ENCODE data around the gene CD27. TPM values are rescaled to one million over a fixed set of nuclear protein-coding genes. Genes with fewer than 3 reads are reported as not detected.

Gene CD27
- polyA plus RNA-seq, 1 of the 3 experiments (the other 2 are of a cell fraction), result not detected

DNA sequence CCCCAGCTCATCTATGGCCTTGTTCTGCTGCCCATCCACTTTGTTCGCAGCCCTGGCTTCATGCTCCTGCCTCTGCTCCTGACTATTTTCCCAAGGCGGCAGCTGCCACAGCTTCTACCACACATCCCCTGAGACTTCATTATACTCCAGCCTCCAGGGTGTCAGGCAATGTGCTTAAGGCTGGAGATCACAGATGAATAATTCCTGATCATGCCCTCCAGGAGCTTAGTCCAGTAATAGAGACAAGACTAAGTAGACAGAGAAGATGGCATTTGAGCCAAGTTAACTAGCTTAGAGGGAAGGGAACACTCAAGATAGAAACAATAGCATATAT is 14.2 kb downstream of the CD27 start:
- Histone ChIP-seq H4K20me1 (ENCODE audit: insufficient read depth) (no peaks in the 10 kb centered on the region), H3K4me1 (ENCODE audit: control insufficient read depth in 1 of 2, insufficient read depth in 2 of 2, low read depth in 1 of 2, low read length in 1 of 2) (no peaks in the 10 kb centered on the region), H2AFZ (ENCODE audit: low read depth) (no peak overlapping the region), H3F3A (replicated peaks; ENCODE audit: insufficient read depth) (peaks cover 14% of the 10 kb centered on the region), H3K27ac (ENCODE audit: low read depth in 2 of 2, low read length in 1 of 2) (no peak overlapping the region), H3K4me3 (ENCODE audit: low read depth in 2 of 2, low read length in 1 of 2) (no peak overlapping the region), H3K27me3 (ENCODE audit: insufficient read depth) (no peaks in the 10 kb centered on the region), H3K9ac (no peak overlapping the region), H3K36me3 (replicated peaks in 1 of 2; ENCODE audit: control insufficient read depth in 1 of 2, insufficient read depth in 2 of 2, low read length in 1 of 2) (peaks cover 28 to 52% of the 10 kb centered on the region in 2 experiments), H3K4me2 (no peak overlapping the region), H3K9me3 (no peaks in the 10 kb centered on the region), H3K79me2 (ENCODE audit: insufficient read depth) (no peaks in the 10 kb centered on the region), H3K9me2 (no peaks in the 10 kb centered on the region)
- POLR2A ChIA-PET, result no interaction called here
- no peak for DNase-seq
- CTCF ChIA-PET, result interaction anchor here (1.3 to 2.2 kb wide), 3 partner anchors 15 to 133 kb away, joined by 5 to 10 read pairs (median 6); no protein-coding TSS in a partner anchor
- TF ChIP-seq FOSL2 (IDR thresholded peaks at IDR 0.05; ENCODE audit: borderline replicate concordance, low read depth) (no peak), SMC3 (IDR thresholded peaks at IDR 0.05; ENCODE audit: low read depth, low read length) (no peak), FOXM1 (IDR thresholded peaks at IDR 0.05; ENCODE audit: low read depth) (no peak), JUND (IDR thresholded peaks at IDR 0.05) (no peak), EP300 (IDR thresholded peaks at IDR 0.05; ENCODE audit: borderline replicate concordance in 1 of 2, low read depth in 1 of 2, low read length in 1 of 2) (no peak)
- WGBS (ENCODE audit: low lambda C conversion rate), result 93% methylated on average over 2 of the region's 2 CpGs

DNA sequence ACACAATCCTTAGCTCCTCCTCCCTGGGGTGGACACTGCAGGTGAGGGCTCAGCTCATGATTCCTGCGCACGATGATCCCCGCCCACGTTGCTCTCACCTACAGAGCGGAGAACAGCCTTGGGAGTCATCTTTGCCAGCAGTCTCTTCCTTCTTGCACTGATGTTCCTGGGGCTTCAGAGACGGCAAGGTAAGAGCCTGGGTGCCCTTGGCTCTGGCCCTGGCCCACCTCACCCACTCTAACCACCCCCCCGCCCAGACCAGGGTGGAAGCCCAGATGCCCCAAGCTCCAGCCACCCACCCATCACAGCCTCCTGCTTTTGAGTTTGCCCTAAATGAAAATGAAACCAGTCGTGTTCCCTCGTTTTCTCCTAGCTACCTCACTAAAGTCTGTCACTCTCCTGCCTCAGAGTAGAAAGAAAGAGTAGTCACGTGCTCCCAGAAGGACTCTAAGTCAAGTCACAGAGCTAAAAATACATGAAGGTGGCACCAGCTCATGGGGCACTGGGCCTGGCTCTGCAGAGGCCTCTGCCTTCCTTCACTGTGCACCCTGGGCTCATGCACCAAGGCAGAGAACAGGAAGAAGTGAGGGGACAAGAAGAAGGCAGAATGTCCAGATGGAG is 16.1 kb downstream of the CD27 start:
- Histone ChIP-seq H3K9me2 (no peaks in the 10 kb centered on the region), H3K4me2 (no peak overlapping the region), H3K27me3 (ENCODE audit: insufficient read depth) (no peaks in the 10 kb centered on the region), H3K9ac (no peak overlapping the region), H3K27ac (ENCODE audit: low read depth in 2 of 2, low read length in 1 of 2) (no peak overlapping the region), H3K4me1 (ENCODE audit: control insufficient read depth in 1 of 2, insufficient read depth in 2 of 2, low read depth in 1 of 2, low read length in 1 of 2) (no peaks in the 10 kb centered on the region), H3F3A (replicated peaks; ENCODE audit: insufficient read depth) (peaks cover 4% of the 10 kb centered on the region), H3K4me3 (ENCODE audit: low read depth in 2 of 2, low read length in 1 of 2) (no peak overlapping the region), H2AFZ (ENCODE audit: low read depth) (no peak overlapping the region), H3K79me2 (ENCODE audit: insufficient read depth) (no peaks in the 10 kb centered on the region), H3K9me3 (no peaks in the 10 kb centered on the region), H4K20me1 (ENCODE audit: insufficient read depth) (no peaks in the 10 kb centered on the region), H3K36me3 (replicated peaks in 1 of 2; ENCODE audit: control insufficient read depth in 1 of 2, insufficient read depth in 2 of 2, low read length in 1 of 2) (peaks cover 41 to 63% of the 10 kb centered on the region in 2 experiments)
- 89% methylated on average over 10 of the region's 10 CpGs for WGBS (ENCODE audit: low lambda C conversion rate)
- no peak for DNase-seq
- no peak for TF ChIP-seq NFIC (IDR thresholded peaks at IDR 0.05; ENCODE audit: borderline replicate concordance)
- no peak for TF ChIP-seq FOXJ3 (CRISPR knock-in tag; IDR thresholded peaks at IDR 0.05)
- no peak for TF ChIP-seq RXRA (IDR thresholded peaks at IDR 0.05; ENCODE audit: borderline replicate concordance, low read depth)
- TF ChIP-seq GABPA (IDR thresholded peaks at IDR 0.05; ENCODE audit: low read depth), result no peak
- TF ChIP-seq, protein P1, sequence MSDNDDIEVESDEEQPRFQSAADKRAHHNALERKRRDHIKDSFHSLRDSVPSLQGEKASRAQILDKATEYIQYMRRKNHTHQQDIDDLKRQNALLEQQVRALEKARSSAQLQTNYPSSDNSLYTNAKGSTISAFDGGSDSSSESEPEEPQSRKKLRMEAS (IDR thresholded peaks at IDR 0.05; ENCODE audit: low read depth), result no peak
- no peak for TF ChIP-seq ELF1 (IDR thresholded peaks at IDR 0.05)
- TF ChIP-seq TCF12 (IDR thresholded peaks at IDR 0.05), result no peak
- TF ChIP-seq, protein P2, sequence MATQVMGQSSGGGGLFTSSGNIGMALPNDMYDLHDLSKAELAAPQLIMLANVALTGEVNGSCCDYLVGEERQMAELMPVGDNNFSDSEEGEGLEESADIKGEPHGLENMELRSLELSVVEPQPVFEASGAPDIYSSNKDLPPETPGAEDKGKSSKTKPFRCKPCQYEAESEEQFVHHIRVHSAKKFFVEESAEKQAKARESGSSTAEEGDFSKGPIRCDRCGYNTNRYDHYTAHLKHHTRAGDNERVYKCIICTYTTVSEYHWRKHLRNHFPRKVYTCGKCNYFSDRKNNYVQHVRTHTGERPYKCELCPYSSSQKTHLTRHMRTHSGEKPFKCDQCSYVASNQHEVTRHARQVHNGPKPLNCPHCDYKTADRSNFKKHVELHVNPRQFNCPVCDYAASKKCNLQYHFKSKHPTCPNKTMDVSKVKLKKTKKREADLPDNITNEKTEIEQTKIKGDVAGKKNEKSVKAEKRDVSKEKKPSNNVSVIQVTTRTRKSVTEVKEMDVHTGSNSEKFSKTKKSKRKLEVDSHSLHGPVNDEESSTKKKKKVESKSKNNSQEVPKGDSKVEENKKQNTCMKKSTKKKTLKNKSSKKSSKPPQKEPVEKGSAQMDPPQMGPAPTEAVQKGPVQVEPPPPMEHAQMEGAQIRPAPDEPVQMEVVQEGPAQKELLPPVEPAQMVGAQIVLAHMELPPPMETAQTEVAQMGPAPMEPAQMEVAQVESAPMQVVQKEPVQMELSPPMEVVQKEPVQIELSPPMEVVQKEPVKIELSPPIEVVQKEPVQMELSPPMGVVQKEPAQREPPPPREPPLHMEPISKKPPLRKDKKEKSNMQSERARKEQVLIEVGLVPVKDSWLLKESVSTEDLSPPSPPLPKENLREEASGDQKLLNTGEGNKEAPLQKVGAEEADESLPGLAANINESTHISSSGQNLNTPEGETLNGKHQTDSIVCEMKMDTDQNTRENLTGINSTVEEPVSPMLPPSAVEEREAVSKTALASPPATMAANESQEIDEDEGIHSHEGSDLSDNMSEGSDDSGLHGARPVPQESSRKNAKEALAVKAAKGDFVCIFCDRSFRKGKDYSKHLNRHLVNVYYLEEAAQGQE (IDR thresholded peaks at IDR 0.05; ENCODE audit: low read depth, low read length), result no peak
- TF ChIP-seq, protein P3, sequence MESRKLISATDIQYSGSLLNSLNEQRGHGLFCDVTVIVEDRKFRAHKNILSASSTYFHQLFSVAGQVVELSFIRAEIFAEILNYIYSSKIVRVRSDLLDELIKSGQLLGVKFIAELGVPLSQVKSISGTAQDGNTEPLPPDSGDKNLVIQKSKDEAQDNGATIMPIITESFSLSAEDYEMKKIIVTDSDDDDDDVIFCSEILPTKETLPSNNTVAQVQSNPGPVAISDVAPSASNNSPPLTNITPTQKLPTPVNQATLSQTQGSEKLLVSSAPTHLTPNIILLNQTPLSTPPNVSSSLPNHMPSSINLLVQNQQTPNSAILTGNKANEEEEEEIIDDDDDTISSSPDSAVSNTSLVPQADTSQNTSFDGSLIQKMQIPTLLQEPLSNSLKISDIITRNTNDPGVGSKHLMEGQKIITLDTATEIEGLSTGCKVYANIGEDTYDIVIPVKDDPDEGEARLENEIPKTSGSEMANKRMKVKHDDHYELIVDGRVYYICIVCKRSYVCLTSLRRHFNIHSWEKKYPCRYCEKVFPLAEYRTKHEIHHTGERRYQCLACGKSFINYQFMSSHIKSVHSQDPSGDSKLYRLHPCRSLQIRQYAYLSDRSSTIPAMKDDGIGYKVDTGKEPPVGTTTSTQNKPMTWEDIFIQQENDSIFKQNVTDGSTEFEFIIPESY (IDR thresholded peaks at IDR 0.05; ENCODE audit: borderline replicate concordance, low read depth), result no peak
- TF ChIP-seq EP300 (IDR thresholded peaks at IDR 0.05; ENCODE audit: borderline replicate concordance in 1 of 2, low read depth in 1 of 2, low read length in 1 of 2), result no peak
- TF ChIP-seq RCOR1 (IDR thresholded peaks at IDR 0.05; ENCODE audit: low read length), result no peak
- no peak for TF ChIP-seq MEF2A (IDR thresholded peaks at IDR 0.05; ENCODE audit: borderline replicate concordance, low read depth)
- TF ChIP-seq FOXM1 (IDR thresholded peaks at IDR 0.05; ENCODE audit: low read depth), result no peak
- TF ChIP-seq SMC3 (IDR thresholded peaks at IDR 0.05; ENCODE audit: low read depth, low read length), result no peak
- TF ChIP-seq NRF1 (IDR thresholded peaks at IDR 0.05; ENCODE audit: low read depth, low read length), result no peak
- TF ChIP-seq MXI1 (IDR thresholded peaks at IDR 0.05; ENCODE audit: low read depth, low read length), result no peak
- no peak for TF ChIP-seq RFX5 (IDR thresholded peaks at IDR 0.05; ENCODE audit: low read length)
- no peak for TF ChIP-seq YY1 (IDR thresholded peaks at IDR 0.05; ENCODE audit: low read depth)
- TF ChIP-seq EZH2phosphoT487 (IDR thresholded peaks at IDR 0.05; ENCODE audit: borderline replicate concordance, low read depth), result no peak
- POLR2A ChIA-PET, result no interaction called here
- CTCF ChIA-PET, result interaction anchor here (0.7 to 1.9 kb wide), 5 partner anchors 10 to 174 kb away, joined by 3 to 7 read pairs (median 4); partner anchors contain the start of gene VAMP1

Data from SK-N-SH (cell line).